GM19023 (cell line): ENCODE results near the gene RCE1.

Source experiments
- ATAC-seq: cut with Tn5 transposase; IDR thresholded peaks from one replicate; pipeline ENCODE4 v1.9.1; 2021; ENCODE audit warnings: mild to moderate bottlenecking, moderate library complexity; ENCODE audit not compliant: unreplicated experiment

RCE1 gene

GRCh38 chr11:66884443-66884842 lies 41.2 kb downstream of the RCE1 start:
- ATAC-seq = no peak

- no peak for ATAC-seq
Observed at GRCh38 chr11:66885469-66885868, 42.2 kb downstream of the RCE1 start.

- no peak for ATAC-seq
Observed at GRCh38 chr11:66885950-66886440, 42.8 kb downstream of the RCE1 start.

- no peak for ATAC-seq
Observed at GRCh38 chr11:66886671-66887221, 43.5 kb downstream of the RCE1 start.

- no peak for ATAC-seq
Observed at GRCh38 chr11:66887526-66887925, 44.3 kb downstream of the RCE1 start.

GRCh38 chr11:66888282-66888681 lies 45.0 kb downstream of the RCE1 start:
- ATAC-seq = no peak

- ATAC-seq = no peak
Observed at GRCh38 chr11:66889960-66890359, 46.7 kb downstream of the RCE1 start.

- ATAC-seq = peak; percentile 95
Observed at GRCh38 chr11:66891851-66892660, 48.8 kb downstream of the RCE1 start.

- ATAC-seq = no peak
Observed at GRCh38 chr11:66892911-66893310, 49.7 kb downstream of the RCE1 start.

- ATAC-seq = no peak
Observed at GRCh38 chr11:66894141-66894540, 50.9 kb downstream of the RCE1 start.
